DOHH2 (cell line): ENCODE results near the gene PHACTR2.

Experiments
- EZH2phosphoT487 ChIP-seq: fragments of 200-600 bp; sonication (generic); IDR thresholded peaks from 2 replicates; pipeline ENCODE4 v1.6.1; 2017; ENCODE audit warnings: borderline replicate concordance, mild to moderate bottlenecking, antibody characterized with exemption, low read length, moderate library complexity, mixed read lengths
- TF ChIP-seq, protein P1 (sequence below): fragments of 200-600 bp; sonication (generic); IDR thresholded peaks from one replicate; pipeline ENCODE4 v1.5.1; 2014; ENCODE audit warnings: antibody characterized with exemption, mild to moderate bottlenecking, low read depth, low read length; ENCODE audit not compliant: poor library complexity, severe bottlenecking

DNA sequence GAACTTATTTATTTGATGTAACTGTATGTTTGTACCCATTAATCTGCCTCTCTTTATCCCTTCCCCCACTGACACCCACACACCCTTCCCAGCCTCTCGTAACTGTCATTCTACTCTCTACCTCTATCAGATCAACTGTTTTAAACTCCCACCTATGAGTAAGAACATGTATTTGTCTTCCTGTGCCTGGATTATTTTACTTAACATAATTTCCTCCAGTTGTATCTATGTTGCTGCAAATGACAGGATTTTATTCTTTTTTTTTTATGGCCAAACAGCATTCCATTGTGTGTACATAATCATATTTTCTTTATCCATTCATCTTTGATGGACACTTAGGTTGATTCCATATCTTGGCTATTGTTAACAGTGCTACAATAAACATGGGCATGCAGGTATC, 49.3 kb downstream of the PHACTR2 start:
- TF ChIP-seq, protein P1, sequence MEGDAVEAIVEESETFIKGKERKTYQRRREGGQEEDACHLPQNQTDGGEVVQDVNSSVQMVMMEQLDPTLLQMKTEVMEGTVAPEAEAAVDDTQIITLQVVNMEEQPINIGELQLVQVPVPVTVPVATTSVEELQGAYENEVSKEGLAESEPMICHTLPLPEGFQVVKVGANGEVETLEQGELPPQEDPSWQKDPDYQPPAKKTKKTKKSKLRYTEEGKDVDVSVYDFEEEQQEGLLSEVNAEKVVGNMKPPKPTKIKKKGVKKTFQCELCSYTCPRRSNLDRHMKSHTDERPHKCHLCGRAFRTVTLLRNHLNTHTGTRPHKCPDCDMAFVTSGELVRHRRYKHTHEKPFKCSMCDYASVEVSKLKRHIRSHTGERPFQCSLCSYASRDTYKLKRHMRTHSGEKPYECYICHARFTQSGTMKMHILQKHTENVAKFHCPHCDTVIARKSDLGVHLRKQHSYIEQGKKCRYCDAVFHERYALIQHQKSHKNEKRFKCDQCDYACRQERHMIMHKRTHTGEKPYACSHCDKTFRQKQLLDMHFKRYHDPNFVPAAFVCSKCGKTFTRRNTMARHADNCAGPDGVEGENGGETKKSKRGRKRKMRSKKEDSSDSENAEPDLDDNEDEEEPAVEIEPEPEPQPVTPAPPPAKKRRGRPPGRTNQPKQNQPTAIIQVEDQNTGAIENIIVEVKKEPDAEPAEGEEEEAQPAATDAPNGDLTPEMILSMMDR: no peak
- TF ChIP-seq EZH2phosphoT487: no peak
